Jurkat, Clone E6-1 (cell line): ENCODE measurements around the gene FAH.

Source experiments
- DNase-seq: peaks from one replicate; pipeline ENCODE4 v3.0.0-alpha.2; 2011; ENCODE audit warnings: low read depth, low spot score
- H3K4me3 ChIP-seq: 2 replicates; pipeline ENCODE4 v1.5.1; 2011; ENCODE audit warnings: mild to moderate bottlenecking, low read length, control low read depth, moderate library complexity

The FAH gene

DNA sequence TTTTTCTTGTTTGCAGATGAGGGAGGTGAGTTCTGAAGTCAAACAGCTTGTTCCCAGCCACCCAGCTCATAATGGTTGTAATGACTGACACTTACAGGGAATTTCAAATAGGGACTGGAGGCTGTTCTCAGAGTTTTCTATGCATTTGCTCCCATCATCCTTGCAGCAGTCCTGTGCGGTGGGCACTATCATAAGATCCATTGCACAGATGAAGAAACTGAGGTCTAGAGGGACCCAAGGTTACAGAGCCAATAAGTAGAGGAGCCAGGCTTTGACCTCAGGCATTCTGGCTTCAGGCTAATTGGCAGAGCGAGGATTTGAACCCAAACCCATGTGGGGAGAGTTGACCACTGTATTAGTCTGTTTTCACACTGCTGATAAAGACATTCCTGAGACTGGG lies 32.4 kb downstream of the FAH start:
- H3K4me3 ChIP-seq: no peak overlapping the region
- DNase-seq: no peak

DNA sequence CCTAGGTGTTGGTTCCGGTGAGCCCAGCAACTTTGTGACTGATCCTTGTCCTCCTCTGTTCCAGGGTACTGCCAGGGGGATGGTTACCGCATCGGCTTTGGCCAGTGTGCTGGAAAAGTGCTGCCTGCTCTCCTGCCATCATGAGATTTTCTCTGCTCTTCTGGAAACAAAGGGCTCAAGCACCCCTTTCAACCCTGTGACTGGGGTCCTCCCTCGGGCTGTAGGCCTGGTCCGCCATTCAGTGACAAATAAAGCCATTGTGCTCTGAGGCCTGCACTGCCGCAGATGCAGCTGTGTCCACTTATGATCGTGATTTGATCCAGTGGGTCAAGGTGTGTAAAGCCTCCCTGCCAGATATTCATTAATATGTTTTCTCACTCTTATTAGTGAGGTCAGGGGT lies 33.3 kb downstream of the FAH start:
- no peak for DNase-seq
- H3K4me3 ChIP-seq: no peak overlapping the region

DNA sequence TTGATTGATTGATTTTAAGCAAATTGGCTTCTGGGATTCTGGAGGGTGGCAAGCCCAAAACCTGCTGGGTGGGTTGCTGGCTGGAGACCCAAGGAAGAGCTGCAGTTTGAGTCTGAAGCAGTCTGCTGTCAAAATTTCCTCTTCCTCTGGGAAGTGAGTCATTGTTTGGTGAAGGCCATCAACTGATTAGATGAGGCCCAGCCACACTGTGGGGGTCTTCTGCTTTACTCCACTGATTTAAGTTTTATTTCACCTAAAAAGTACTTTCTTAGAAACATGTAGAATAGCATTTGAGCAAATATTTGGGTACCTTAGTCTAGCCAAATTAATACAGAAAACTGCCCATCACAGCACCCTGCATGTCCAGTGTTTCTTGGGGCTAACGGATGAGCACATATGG lies 33.8 kb downstream of the FAH start:
- H3K4me3 ChIP-seq: no peak overlapping the region
- DNase-seq: no peak

DNA sequence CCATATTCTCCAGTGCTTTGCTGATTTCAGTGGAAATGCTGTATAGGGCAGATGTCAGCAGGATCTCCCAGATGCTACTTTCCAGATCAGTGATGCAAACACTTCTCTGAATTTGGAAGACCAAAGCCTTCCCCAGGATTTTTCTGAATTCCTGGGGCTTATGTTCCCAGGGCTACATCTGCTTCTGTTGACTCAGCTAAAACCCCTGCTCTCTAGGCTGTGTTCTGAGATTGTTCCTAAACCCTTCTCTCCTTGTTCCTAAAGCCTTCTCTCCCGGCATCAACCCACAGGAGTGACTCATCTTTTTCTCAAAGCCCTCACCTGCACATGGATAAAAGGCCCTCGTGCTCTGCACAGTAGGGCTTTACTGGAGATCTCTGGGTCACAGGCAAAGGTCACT lies 35.5 kb downstream of the FAH start:
- no peak for DNase-seq
- H3K4me3 ChIP-seq: no peak overlapping the region

DNA sequence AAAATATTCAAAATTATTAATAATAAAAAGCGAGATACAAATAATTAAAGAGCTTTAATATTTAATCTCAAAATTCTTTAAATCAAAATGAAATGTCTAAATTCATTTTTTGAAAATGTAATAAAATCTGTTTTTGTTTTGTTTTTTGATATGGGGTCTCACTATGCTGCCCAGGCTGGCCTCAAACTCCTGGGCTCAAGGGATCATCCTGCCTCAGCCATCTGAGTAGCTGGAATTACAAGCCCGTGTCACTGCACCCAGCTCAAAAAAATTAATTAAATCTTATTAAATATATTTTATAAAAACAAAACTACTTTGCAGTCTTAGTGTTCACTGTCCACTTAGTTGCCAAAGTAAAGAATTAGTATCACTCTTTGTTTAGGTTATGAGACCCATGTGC lies 38.4 kb downstream of the FAH start:
- H3K4me3 ChIP-seq: no peak overlapping the region
- no peak for DNase-seq

DNA sequence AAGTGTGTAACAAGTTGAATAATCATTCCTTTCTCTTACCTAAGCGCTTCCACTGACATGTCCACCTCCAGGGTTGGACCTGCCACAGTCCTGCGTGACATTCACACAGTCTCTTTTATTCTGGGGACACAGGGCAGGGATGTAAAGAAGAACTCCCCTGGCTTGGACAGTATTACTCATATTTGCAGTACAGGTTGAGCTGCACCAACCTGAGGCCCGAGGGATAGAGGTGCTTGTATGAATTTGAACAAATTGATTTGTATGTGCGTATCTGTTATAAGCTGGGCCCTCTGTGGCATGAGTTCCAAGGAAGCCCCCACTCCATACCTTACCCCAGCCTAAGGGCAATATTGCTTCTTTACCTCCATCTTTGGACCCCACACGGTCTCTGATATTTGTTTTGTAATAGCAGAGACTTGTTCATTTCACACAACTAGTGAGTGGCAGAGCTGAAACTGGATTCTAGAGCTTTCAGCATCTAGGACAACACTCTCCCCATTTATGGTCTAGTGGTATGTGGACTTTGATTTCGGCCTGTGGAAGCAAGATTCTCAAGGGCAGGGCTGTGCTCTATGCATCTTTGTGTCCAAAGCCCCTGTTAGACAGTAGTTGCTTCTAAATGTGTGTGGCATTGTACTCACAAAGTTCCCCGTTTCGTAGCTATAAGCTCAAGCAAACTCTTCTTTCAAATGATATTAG lies 39.2 kb downstream of the FAH start:
- no peak for DNase-seq
- no peak overlapping the region for H3K4me3 ChIP-seq

DNA sequence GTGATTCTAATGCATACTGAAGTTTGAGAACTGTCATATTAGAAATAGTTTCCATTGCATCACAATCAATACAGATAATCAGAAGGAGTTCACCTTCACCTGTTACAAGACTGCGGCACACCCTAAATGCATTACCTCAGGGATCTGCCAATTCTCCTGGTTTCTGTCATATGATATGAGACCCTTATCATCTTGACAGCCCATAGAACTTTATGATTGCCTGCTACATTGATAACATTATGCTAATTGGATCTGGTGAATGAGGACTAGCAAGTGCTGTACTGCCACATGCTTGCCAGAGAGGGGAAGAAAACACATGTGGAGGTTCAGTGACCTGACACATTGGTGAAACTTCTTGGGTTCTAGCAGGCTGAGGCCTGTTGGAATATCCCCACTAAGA lies 41.4 kb downstream of the FAH start:
- DNase-seq: no peak

DNA sequence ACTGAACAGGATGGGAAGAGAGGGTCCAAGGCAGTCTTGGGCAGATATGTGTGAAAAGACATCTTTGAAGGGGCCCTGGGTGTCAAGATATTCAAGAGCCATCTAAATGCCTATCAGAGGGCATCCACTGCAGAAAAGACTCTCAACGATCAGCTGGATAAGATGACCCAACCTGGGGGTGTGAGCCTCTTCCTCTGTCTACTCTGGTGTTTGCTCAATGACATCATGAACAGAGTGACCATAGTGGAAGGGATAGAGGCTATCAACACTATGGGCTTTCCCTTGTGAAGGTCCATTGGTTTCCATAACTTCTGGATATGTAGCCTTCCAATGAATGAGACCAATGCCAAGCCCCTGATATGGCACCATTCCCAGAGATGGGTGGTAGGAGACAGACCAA lies 42.1 kb downstream of the FAH start:
- no peak overlapping the region for H3K4me3 ChIP-seq
- DNase-seq: no peak

More for the DNA sequence above, 41.4 kb downstream of the FAH start:
- no peak overlapping the region for H3K4me3 ChIP-seq

DNA sequence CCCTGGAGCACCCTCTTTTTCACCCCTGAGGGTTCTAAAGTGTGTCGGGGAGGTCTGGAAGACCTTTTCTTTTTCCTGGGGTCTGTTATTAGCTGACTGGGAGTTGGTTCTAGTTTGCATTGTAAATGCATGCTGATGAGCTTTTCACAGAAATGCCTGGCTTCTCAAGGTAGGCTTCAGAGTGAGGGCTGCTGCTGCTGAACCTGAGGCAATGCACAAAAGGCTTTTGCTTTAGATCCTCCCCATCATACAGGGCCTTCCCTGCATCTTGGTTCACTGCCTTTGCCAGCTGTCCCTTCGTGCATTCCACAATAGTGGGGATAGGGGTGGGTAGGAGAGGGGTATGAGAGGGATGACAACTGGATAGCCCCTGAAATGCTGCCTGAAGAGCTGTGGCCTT lies 46.6 kb downstream of the FAH start:
- H3K4me3 ChIP-seq: no peak overlapping the region
- DNase-seq: no peak

DNA sequence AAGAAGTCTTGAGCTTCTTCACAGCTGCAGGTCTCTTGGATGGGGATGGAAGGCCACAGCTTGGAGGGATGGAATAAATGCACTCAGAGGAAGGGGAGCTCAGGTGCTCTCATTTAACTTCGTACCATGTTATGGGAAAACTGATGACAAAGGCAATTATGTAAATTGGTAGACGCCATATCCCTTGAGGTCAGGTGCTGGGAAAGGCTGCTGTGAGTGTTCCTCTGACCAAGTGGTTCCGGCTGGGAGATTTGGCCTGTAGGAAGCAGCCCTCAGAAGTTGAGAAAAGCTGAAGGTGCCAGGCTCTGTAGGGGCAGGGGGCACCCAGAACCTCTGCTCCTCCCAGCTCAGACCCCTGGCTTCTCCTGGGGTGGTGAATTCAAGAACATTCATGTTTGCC lies 47.1 kb downstream of the FAH start:
- no peak overlapping the region for H3K4me3 ChIP-seq
- no peak for DNase-seq

DNA sequence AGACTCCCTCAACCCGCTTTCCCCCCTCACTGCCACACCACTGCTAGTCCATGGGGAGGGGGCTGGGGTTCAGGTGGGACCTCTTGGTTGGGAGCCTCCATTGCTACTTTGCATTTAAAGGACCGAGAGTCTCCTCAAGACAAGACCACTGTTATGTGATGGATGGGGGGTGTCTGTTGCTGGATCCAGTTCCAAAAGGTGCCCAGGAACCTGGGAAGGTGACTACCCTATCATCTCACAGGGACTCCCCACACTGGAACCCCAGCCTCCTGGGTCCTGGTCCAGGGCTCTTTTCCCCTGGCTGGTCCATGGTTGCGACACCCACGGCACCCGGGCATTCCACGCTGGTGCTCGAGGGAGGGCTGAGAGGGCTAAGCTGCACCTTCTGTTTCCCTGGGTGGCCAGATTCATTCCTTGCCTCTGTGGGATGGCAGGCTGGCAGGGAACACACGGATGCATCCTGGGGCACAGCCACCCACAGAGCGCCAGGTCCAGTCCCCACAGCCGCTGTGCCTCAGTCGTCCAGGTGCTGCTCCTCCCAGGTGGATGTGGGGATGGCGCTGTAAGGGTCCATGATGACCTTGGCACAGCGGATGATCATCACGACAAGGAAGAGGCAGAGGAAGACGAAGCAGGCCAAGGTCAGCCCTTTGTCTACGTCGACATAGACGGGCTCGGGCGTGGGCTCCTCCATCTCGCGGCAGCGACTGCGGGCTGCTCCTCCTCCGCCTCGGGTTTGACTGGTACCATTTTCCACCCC lies 48.6 kb downstream of the FAH start:
- no peak overlapping the region for H3K4me3 ChIP-seq
- no peak for DNase-seq

DNA sequence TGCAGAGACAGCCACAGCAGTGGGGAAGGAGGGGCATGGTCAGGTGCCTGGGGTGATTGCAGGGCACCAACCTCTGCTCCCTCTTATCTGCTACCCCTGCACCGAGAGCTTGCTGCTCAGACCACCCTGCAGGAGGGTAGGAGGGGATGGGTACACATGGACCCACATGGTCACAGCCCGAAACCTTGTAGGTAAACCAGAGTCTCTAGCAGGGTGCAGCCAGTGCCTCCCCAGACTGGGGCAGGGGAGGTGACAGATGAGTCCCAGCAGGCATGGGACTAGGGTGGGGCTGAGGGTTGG lies 49.2 kb downstream of the FAH start:
- no peak overlapping the region for H3K4me3 ChIP-seq
- DNase-seq: no peak

DNA sequence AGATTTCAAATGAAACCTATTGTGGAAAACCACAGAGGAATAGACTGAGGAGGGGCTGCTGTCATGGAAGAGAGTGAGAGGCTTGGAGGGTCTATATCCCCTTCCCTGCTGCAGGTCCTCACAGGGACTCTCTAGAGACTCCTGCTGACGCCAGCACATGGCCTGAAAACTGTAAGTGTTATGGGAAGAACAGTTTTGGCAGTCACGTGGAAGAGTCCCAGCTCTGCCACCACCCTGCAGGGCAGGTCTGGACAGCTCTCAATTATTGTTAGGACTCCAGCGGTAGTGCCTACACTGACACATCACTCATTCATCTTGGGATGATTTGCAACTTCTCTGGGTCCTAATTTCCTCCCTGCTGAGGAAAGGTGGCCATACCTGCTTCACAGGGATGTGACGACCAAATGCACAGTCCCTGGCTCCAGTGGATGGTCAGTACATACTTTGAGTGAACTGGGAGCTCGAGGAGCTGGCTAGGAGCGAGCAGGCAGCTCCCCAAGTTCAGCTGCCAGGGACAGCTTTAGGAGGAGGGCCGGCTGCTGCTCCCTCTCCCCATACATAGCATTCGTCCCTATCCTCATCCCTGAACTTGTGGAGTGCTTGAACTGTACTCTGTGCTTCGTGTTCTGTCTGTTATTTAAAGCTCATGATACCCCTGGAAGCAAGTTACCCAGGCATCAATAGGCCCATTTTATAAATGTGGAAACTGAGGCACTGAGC lies 50.0 kb downstream of the FAH start:
- H3K4me3 ChIP-seq: no peak overlapping the region
- no peak for DNase-seq

DNA sequence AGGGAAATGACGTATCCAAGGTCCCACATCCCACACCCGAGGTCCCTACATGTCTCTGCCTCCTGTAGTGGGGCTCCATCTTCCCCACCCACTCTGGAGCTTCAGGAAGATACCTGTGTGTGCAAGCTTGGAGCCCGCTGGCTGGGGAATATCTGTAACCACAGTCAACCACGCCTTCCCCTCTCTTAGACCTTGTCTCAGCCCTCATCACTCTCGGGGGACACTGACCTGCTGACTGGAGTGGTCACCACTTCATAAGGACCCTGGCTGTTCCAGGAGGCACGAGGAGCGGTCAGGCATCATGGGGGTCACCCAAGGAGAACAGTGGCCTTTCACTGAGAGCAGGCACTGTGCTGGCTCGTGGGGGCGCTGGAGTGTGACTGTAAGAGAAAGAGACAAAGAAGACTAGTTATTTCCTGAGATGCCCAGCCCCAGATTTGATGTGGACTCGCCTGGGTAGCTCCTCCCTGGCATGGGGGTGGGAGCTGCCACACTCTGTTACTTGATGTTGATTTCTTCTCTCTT lies 50.6 kb downstream of the FAH start:
- H3K4me3 ChIP-seq: no peak overlapping the region

DNA sequence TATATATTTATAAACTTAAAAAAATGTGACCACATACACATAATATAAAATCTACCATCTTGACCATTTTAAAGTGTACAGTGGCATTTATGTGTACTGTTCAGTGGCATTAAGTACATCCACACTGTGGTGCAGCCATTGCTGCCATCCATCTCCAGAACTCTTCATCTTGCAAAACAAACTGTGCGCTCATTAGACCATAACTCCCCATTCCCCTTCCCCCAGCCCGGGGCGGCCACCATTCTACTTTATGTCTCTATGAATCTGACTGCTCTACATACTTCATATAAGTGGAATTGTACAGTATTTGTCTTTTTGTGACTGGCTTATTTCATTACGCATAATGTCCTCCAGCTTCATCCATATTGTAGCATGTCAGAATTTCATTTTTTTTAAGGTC lies 51.4 kb downstream of the FAH start:
- H3K4me3 ChIP-seq: no peak overlapping the region
- no peak for DNase-seq

More for the DNA sequence above, 50.6 kb downstream of the FAH start:
- no peak for DNase-seq

DNA sequence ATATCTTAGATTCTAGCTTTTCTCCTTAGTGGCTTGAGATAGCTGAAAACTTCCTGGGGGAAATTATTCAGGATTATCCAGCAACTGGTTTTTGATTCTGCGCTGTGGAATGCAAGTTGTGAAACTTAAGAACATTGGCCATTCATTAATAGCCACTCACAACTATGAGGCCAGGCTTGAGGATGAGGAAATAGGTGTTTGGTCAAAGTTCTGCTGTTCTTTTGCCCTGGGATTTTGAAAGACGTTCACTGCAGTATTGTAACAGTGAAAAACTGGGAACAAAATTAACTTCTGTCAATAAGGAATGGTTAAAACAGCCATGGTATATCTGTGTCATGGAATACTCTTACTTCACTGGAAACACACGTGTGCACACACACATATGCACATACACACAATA lies 55.1 kb downstream of the FAH start:
- H3K4me3 ChIP-seq: no peak overlapping the region
- DNase-seq: no peak

DNA sequence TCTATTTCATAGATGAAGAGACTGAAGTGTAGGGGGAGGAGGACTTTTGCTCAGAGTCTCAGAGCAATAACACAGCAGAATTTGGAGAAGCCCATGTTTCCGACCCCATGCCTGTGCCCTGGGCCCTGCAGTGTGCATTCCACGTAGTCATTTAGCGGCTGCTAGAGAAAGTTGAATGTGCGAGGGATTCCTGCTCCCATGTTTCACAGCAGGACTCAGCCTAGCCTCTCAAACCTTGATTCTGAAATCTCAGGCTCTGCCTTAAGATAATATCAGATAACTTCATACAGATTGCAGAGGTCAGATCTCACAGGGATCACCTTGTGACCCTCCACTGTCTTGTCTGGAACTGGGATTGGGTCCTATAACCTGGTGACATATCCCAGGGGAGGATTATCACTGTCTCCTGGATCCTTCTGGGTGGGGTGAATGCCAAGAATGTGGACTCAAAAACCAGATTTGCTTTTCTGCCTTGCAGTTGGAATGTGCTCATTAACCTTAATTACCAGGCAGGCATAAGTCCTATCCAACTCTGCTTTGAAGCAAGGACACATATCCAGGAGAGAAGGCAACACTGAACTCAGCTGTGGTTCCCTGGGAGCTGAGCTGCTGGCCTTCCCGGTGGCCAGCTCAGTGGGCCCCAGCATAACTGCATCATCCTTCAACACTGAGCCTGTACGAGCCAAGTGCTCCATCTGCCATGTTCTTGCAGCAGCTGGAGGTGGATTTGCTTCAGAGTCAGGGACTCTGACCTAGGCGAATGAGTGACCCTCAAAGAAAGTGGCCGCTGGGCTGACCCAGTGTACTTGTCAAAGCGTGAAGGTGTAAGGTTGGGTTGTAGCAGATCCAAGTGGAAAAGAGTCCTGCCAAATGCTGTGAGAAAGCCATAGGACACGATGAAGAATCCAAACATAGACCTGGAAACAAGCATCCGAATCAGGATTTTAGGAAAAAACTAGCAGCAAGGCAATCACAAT lies 56.2 kb downstream of the FAH start:
- no peak for DNase-seq
- H3K4me3 ChIP-seq: no peak overlapping the region

DNA sequence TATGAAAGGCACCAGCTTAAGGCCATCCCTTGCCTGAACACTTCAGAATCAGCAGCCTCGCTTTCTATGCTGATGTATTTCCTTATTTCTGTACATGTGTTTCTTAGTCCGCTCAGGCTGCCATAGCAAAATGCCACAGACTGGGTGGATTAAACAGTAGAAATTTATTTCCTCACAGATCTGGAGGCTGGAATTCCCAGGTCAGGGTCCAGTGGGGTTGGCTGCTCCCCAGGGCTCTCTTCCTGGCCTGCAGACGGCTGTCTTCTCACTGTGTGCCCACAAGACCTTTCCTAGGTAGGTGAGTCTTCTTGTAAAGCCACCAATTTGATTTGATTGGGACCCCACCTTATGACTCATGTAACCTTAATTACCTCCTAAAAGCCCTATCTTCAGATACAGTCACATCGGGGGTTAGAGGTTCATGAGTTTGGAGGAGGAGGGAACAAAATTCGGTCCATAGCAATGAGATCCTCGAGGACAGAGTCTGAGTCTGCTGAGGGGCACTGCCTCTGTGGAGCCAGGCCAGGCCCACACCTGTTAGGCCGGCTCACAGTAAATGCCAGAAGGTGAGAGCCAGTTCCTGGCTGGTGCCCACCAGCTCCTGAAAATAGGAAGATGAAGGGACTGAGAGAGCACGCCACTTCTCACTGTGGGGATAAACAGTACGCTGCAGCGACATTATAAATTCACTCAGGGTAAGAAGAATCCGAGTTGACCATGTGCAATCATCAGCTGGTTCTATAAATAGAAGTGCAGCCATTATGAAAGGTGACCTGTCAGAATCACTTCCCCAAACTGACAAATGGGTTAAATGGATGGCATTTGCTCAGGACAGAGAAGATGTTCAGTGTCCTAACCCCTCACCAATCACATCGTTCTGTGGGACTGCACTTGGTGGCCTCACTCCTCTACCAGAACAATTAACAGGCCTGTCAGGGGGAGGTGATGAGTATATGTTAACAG lies 58.1 kb downstream of the FAH start:
- DNase-seq: no peak
- no peak overlapping the region for H3K4me3 ChIP-seq
